Measurements from ENCODE around the gene MT1H. TPM values are rescaled to one million over a fixed set of nuclear protein-coding genes. Genes with fewer than 3 reads are reported as not detected.
"Not testable (repeated sequence)": the region's sequence is repeated elsewhere in the genome, so short reads cannot be mapped to it uniquely, and the experiment has no call there.

The MT1H gene
- total RNA-seq, 4 donors from 2014 or later: not detected

GRCh38 chr16:56713794-56714193, 44.2 kb downstream of the MT1H start:
- no peak overlapping the region for H3K4me3 ChIP-seq
- H3K9me3 ChIP-seq: no peaks in the 10 kb centered on the region
- H3K27me3 ChIP-seq: no peaks in the 10 kb centered on the region
- ATAC-seq: no peak
- WGBS, 2 donors (ENCODE audit: low coverage in 1 of 2): 96 to 100% methylated on average over 1 to 2 of the region's 2 CpGs
- no peak for TF ChIP-seq POLR2AphosphoS5 (IDR thresholded peaks at IDR 0.05)
- TF ChIP-seq EP300 (IDR thresholded peaks at IDR 0.05): no peak
- TF ChIP-seq, protein P1, sequence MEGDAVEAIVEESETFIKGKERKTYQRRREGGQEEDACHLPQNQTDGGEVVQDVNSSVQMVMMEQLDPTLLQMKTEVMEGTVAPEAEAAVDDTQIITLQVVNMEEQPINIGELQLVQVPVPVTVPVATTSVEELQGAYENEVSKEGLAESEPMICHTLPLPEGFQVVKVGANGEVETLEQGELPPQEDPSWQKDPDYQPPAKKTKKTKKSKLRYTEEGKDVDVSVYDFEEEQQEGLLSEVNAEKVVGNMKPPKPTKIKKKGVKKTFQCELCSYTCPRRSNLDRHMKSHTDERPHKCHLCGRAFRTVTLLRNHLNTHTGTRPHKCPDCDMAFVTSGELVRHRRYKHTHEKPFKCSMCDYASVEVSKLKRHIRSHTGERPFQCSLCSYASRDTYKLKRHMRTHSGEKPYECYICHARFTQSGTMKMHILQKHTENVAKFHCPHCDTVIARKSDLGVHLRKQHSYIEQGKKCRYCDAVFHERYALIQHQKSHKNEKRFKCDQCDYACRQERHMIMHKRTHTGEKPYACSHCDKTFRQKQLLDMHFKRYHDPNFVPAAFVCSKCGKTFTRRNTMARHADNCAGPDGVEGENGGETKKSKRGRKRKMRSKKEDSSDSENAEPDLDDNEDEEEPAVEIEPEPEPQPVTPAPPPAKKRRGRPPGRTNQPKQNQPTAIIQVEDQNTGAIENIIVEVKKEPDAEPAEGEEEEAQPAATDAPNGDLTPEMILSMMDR (IDR thresholded peaks at IDR 0.05): no peak
- TF ChIP-seq POLR2A (IDR thresholded peaks at IDR 0.05): no peak
- no peaks in the 10 kb centered on the region for H3K36me3 ChIP-seq
- H3K27ac ChIP-seq: no peak overlapping the region
- H3K4me1 ChIP-seq: no peaks in the 10 kb centered on the region

- no peaks in the 10 kb centered on the region for H3K36me3 ChIP-seq
- H3K27ac ChIP-seq: no peak overlapping the region
- H3K27me3 ChIP-seq: no peaks in the 10 kb centered on the region
- ATAC-seq: no peak
- no peak for TF ChIP-seq POLR2A (IDR thresholded peaks at IDR 0.05)
- TF ChIP-seq, protein P1 (IDR thresholded peaks at IDR 0.05): no peak
- no peak for TF ChIP-seq EP300 (IDR thresholded peaks at IDR 0.05)
- TF ChIP-seq POLR2AphosphoS5 (IDR thresholded peaks at IDR 0.05): no peak
- no peak overlapping the region for H3K4me3 ChIP-seq
- no peaks in the 10 kb centered on the region for H3K4me1 ChIP-seq
- WGBS, 2 donors (ENCODE audit: low coverage in 1 of 2): 70 to 72% methylated on average over 4 of the region's 4 CpGs
- no peaks in the 10 kb centered on the region for H3K9me3 ChIP-seq
These were observed 45.5 kb downstream of the MT1H start for GRCh38 chr16:56715126-56715525.

- Histone ChIP-seq H3K4me3 (no peak overlapping the region), H3K27ac (no peak overlapping the region), H3K9me3 (no peaks in the 10 kb centered on the region), H3K27me3 (no peaks in the 10 kb centered on the region), H3K36me3 (no peaks in the 10 kb centered on the region), H3K4me1 (no peaks in the 10 kb centered on the region)
- TF ChIP-seq EP300 (IDR thresholded peaks at IDR 0.05): no peak
- no peak for TF ChIP-seq POLR2A (IDR thresholded peaks at IDR 0.05)
- TF ChIP-seq, protein P1 (IDR thresholded peaks at IDR 0.05): no peak
- no peak for TF ChIP-seq POLR2AphosphoS5 (IDR thresholded peaks at IDR 0.05)
- 67 to 69% methylated on average over 3 of the region's 3 CpGs for WGBS, 2 donors (ENCODE audit: low coverage in 1 of 2)
- ATAC-seq: no peak
These were observed 47.1 kb downstream of the MT1H start for GRCh38 chr16:56716761-56717160.

GRCh38 chr16:56717532-56717931, 47.9 kb downstream of the MT1H start:
- not testable (repeated sequence) for H3K4me3 ChIP-seq, H3K4me1 ChIP-seq, ATAC-seq, H3K27ac ChIP-seq, H3K9me3 ChIP-seq, H3K36me3 ChIP-seq, H3K27me3 ChIP-seq
- 94 to 100% methylated on average over 2 of the region's 2 CpGs for WGBS, 2 donors (ENCODE audit: low coverage in 1 of 2)

Other genes with a start within 250 kb of the MT1H start
- 100 to 1,000 TPM; 172 to 216 (median 194) TPM for gene AMFR, start 244.3 kb upstream of the MT1H start, total RNA-seq
- gene NUDT21, start 218.5 kb upstream of the MT1H start, total RNA-seq: 10 to 100 TPM; 43.0 to 72.6 (median 55.6) TPM
- 10 to 100 TPM; 40.6 to 55.1 (median 50.4) TPM for gene OGFOD1, start 218.3 kb upstream of the MT1H start, total RNA-seq
- 10 to 100 TPM; 29.4 to 51.2 (median 45.5) TPM for gene BBS2, start 149.8 kb upstream of the MT1H start, total RNA-seq
- gene MT4, start 104.7 kb upstream of the MT1H start, total RNA-seq: not detected
- 1 to 10 TPM in 2 of 4 donors, not detected in 2; 2.0 to 3.6 TPM for gene MT3, start 80.3 kb upstream of the MT1H start, total RNA-seq
- 100 to 1,000 TPM in 2 of 4 donors, 10 to 100 TPM in 2; 27.2 to 216 (median 119) TPM for gene MT2A, start 61.2 kb upstream of the MT1H start, total RNA-seq
- 100 to 1,000 TPM; 101 to 194 (median 144) TPM for gene MT1E, start 44.0 kb upstream of the MT1H start, total RNA-seq
- 10 to 100 TPM in 2 of 4 donors, 1 to 10 TPM in 2; 2.6 to 36.9 (median 6.9) TPM for gene MT1M, start 37.2 kb upstream of the MT1H start, total RNA-seq
- 100 to 1,000 TPM in 1 of 4 donors, 10 to 100 TPM in 1, 1 to 10 TPM in 1, not detected in 1; 9.9 to 171 (median 25.5) TPM for gene MT1A, start 31.1 kb upstream of the MT1H start, total RNA-seq
- gene MT1B, start 17.9 kb upstream of the MT1H start, total RNA-seq: not detected
- 1 to 10 TPM in 2 of 4 donors, not detected in 2; 1.7 to 4.6 TPM for gene MT1F, start 11.9 kb upstream of the MT1H start, total RNA-seq
- 10 to 100 TPM in 3 of 4 donors, not detected in 1; 16.0 to 40.0 (median 21.6) TPM for gene MT1G, start 1.7 kb upstream of the MT1H start, total RNA-seq
- 100 to 1,000 TPM; 265 to 685 (median 330) TPM for gene MT1X, start 12.7 kb downstream of the MT1H start, total RNA-seq
- 10 to 100 TPM; 37.6 to 39.3 (median 38.9) TPM for gene NUP93, start 60.3 kb downstream of the MT1H start, total RNA-seq
- not detected for gene SLC12A3, start 195.4 kb downstream of the MT1H start, total RNA-seq